HG03432 (cell line): Measurements from ENCODE around the gene SPP2.

Experiments used
- ATAC-seq: cut with Tn5 transposase; IDR thresholded peaks from one replicate; pipeline ENCODE4 v1.9.1; 2021; ENCODE audit warnings: mild to moderate bottlenecking, moderate library complexity; ENCODE audit not compliant: unreplicated experiment

SPP2 gene

DNA sequence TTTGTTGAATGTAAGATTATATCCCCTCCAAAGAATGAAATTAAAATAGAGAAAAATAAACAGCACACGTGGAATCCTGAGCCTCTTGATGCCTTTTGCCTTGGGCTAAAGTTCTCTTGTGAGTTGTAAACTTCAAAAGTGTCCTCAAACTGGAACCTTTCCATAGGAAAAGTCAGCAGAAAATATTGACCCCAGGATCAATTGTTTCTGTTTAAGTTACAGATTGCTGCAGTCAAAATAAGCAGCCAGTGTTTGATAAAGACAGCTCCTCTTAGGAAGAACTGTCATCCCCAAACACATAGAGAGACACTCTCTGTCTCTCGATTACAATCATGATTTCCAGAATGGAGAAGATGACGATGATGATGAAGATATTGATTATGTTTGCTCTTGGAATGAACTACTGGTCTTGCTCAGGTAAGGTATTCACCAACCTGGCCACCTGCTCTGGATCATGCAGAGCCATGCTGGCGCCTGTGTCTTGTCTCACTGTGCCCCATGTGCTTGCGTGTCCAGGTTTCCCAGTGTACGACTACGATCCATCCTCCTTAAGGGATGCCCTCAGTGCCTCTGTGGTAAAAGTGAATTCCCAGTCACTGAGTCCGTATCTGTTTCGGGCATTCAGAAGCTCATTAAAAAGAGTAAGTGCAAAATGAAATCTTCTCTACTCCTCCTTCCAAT is at the start of gene SPP2:
SPP2 (plus strand) TSS at position 248 of the 681 bp plus-strand sequence; CDS start at position 333, 85 bp downstream.
- no peak for ATAC-seq

DNA sequence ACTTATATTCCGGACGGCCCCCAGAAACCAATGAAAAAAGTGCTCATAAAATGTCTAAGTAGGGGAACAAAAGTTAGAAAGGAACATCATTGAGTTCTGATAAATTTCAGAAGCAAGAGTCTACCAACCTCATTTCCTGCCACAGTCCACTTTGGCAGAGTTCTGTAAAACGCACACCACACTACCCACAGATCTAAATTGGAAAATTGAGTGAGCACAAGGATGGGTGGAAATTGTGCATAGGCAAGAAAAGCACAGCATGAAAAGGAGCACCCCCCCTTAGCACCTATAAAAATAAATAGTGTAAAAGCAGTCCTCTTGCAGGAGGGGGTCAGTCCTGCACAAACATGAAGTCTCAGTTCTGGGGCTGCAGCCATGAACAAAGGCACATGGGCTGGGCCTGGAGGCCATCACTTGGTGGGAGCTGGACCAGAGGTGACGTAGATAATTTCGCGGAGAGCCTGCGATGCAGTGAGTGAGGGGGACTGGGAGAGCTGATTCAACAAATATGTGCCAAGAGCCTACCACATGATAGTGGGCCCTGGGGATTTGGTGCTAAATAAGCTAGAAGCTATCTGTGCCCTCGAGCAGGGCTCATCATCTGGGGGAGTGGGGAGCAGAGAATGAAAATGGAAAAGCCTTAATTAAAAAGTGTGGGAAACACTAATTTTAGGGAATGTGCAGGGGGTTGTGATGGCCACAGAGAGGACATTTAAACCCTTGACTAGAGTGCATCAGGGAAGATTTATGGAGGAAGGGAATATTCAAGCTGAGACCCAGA is 48.9 kb upstream of the SPP2 start:
- no peak for ATAC-seq

- ATAC-seq = no peak
Measured at GRCh38 chr2:234002281-234002680, 48.2 kb upstream of the SPP2 start.

DNA sequence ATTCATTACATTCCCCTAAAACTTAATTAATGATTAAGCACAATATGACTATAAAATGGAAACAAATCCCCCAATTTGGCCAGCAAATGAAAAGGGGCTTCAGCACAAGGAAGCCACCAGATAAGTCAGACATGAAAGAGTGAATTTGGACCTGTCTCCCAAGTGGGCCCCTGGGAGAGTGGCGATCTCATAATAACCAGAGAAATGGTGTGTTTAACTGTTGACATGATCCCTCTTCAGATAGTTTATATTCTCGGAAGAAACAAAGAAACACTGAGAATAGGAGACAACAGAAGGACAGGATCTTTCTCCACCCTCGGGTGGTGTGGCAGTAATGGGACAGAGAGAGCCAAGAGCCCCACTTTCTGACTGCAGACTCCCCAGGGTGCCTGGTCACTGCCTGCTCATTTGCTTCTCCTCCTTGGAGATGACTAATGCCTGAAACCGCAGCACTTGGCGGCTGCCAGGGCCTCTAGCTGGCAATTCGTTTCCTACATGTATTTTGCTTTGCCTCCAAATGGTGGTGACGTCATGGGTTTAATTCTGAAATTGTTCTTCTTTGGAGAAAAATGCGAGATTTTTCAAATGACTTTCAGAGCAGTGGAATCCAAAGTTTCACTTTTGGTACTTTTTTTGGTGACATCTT is 46.4 kb upstream of the SPP2 start:
- ATAC-seq = no peak

GRCh38 chr2:234005126-234005525 is 45.4 kb upstream of the SPP2 start:
- no peak for ATAC-seq

- no peak for ATAC-seq
Measured at GRCh38 chr2:234006501-234006900, 44.0 kb upstream of the SPP2 start.

- ATAC-seq = no peak
Measured at GRCh38 chr2:234014427-234014826, 36.1 kb upstream of the SPP2 start.

DNA sequence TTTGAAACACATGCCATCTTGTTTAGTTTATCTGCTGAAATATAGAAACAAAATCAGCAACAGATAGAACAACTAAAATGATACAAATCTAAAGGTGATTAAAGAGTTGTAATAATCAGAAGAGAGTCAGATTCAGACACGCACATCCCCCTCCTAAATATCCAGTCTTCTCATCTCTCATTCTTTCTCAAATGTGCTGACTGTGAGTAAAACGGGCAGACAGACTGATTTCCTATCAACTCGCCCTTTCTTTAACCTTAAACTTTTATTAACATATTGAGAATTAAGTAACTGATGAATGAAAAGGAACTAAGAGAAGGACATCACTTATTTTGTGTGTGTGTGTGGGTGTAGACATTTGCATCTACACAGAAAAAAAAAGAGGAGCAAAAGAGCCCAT is 34.6 kb upstream of the SPP2 start:
- no peak for ATAC-seq

GRCh38 chr2:234019896-234020295 is 30.6 kb upstream of the SPP2 start:
- no peak for ATAC-seq

- no peak for ATAC-seq
Measured at GRCh38 chr2:234020332-234020731, 30.2 kb upstream of the SPP2 start.

- ATAC-seq = no peak
Measured at GRCh38 chr2:234022424-234022823, 28.1 kb upstream of the SPP2 start.

- ATAC-seq = no peak
Measured at GRCh38 chr2:234024304-234024703, 26.2 kb upstream of the SPP2 start.

GRCh38 chr2:234025466-234025865 is 25.0 kb upstream of the SPP2 start:
- no peak for ATAC-seq

- no peak for ATAC-seq
Measured at GRCh38 chr2:234025891-234026401, 24.6 kb upstream of the SPP2 start.

DNA sequence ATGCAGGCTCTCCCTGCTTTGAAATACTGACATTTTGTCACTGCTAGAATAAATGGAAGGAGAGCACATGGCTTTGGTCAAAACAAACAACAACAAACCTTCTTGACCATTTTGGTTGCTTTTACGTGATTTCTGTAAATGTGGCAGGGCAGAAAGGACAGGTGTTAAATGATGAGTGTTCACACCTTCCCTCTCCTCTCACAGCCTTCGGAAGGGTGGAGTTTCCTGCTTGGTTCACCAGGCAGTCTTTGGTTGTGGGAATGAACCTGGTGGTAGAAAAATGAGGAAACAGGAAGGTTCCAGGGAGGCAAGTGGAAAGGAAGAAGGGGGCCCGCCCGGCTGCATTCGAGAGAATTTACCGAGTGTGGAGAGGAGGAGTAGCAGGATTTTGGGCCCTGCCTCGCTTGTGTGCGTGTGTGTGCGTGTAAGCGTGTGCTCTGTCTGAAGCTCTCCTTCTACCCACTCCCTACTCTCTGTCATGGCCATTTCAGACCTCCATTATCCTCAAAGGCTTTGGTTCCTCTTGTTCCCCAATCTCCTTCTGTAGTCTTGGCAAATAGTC is 23.7 kb upstream of the SPP2 start:
- ATAC-seq = no peak

- no peak for ATAC-seq
Measured at GRCh38 chr2:234027641-234028040, 22.9 kb upstream of the SPP2 start.

GRCh38 chr2:234029150-234029733 is 21.3 kb upstream of the SPP2 start:
- no peak for ATAC-seq

DNA sequence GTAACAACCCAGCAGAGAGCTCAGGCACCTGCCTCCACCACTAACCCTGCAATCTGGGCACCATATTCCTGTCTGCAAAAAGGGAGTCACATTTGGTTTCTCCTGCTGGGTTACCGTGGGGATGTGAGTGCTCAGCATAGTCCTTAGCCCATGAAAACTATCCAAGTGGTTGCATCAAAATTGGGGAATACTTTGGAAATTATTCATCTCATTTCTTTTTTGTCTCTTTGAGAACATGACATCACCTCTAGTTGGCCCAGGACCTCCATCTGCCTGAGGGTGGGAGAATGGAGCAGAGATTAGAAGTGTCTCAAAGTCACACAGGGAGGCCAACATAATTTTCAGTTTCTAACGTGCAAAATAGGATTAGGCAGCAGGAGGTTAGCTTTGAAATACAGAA is 19.3 kb upstream of the SPP2 start:
- no peak for ATAC-seq

DNA sequence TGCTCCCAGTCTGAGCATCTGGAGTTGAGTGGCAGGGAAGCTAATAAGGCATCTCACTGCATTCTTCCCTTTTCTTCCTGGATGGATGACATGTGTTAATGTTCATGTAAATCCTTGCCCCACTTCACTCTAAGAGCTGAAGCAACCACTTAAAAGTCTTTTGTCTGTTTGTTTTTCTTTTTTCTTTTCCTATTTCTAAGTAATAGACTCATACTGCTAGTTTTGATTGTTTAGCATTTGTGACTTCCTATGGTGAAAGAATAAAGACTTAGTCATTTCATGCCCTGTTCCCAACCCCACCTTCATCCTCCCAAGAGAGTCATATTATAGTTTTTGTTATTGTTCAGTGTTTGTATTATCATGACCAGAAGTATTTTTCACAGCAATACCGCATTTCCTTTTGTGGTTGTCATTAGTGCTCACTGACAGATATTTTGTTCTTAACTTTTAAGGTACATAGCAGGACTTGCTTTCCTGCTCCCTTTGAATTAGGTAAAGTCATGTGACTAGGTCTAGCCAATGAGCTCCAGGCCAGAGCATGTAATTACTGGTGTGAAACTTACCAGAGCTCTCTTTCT is 18.1 kb upstream of the SPP2 start:
- no peak for ATAC-seq

GRCh38 chr2:234033174-234033573 is 17.3 kb upstream of the SPP2 start:
- no peak for ATAC-seq

GRCh38 chr2:234033885-234034284 is 16.6 kb upstream of the SPP2 start:
- no peak for ATAC-seq
